ENCODE measurements around the gene PPP1R10. TPM values are rescaled to one million over a fixed set of nuclear protein-coding genes. Genes with fewer than 3 reads are reported as not detected.
A peak's percentile ranks its signal among the peaks of the same experiment; 100 is the strongest.

The PPP1R10 gene
- total RNA-seq, 2 donors from 2014 or later: 36.1 to 48.1 TPM

- Histone ChIP-seq H3K4me3 (no peak overlapping the region), H3K27me3 (no peaks in the 10 kb centered on the region), H3K36me3 (replicated peaks in 1 of 2; ENCODE audit: insufficient read depth in 1 of 2, low read depth in 2 of 2) (peaks cover 6 to 17% of the 10 kb centered on the region in 2 donors), H3K27ac (peak overlapping the region in 1 of 4 donors; percentile 14), H3K9me3 (no peaks in the 10 kb centered on the region), H3K4me1 (peaks cover 46% of the 10 kb centered on the region)
- ATAC-seq (no peak), DNase-seq (no peak)
- intact Hi-C loops (cut with DNase I): no loop called here
- 43 to 60% methylated on average over 9 of the region's 9 CpGs for WGBS, 2 donors
- TF ChIP-seq POLR2A (IDR thresholded peaks at IDR 0.05) (peak in 1 of 3 donors; percentile 12), CTCF (IDR thresholded peaks at IDR 0.05) (no peak)
Measured at GRCh38 chr6:30611150-30611855, 5.7 kb downstream of the PPP1R10 start.

- peak overlapping the region in 1 of 4 donors; percentile 14 for H3K27ac ChIP-seq
- H3K9me3 ChIP-seq: no peaks in the 10 kb centered on the region
- intact Hi-C loops (cut with DNase I): no loop called here
- ATAC-seq: no peak
- no peaks in the 10 kb centered on the region for H3K27me3 ChIP-seq
- no peak overlapping the region for H3K4me3 ChIP-seq
- no peak for TF ChIP-seq CTCF (IDR thresholded peaks at IDR 0.05)
- no peak for TF ChIP-seq POLR2A (IDR thresholded peaks at IDR 0.05)
- WGBS, 2 donors: 46 to 55% methylated on average over 4 of the region's 4 CpGs
- H3K36me3 ChIP-seq (replicated peaks in 1 of 2; ENCODE audit: insufficient read depth in 1 of 2, low read depth in 2 of 2): peaks cover 10 to 27% of the 10 kb centered on the region in 2 donors
- peaks cover 46% of the 10 kb centered on the region for H3K4me1 ChIP-seq
- DNase-seq: no peak
Measured at GRCh38 chr6:30610065-30610464, 7.0 kb downstream of the PPP1R10 start.

GRCh38 chr6:30603961-30604360 lies 13.1 kb downstream of the PPP1R10 start:
- Histone ChIP-seq H3K36me3 (replicated peaks in 1 of 2; ENCODE audit: insufficient read depth in 1 of 2, low read depth in 2 of 2) (peaks cover 49 to 63% of the 10 kb centered on the region in 2 donors), H3K27me3 (no peaks in the 10 kb centered on the region), H3K9me3 (no peaks in the 10 kb centered on the region), H3K27ac (no peak overlapping the region), H3K4me3 (no peak overlapping the region), H3K4me1 (no peaks in the 10 kb centered on the region)
- intact Hi-C loops (cut with DNase I): no loop called here
- WGBS, 2 donors: 86 to 87% methylated on average over 13 of the region's 13 CpGs
- TF ChIP-seq POLR2A (IDR thresholded peaks at IDR 0.05) (no peak), CTCF (IDR thresholded peaks at IDR 0.05) (no peak)
- ATAC-seq (no peak), DNase-seq (no peak)

- DNase-seq (no peak), ATAC-seq (no peak)
- intact Hi-C loops (cut with DNase I): no loop called here
- Histone ChIP-seq H3K4me3 (no peak overlapping the region), H3K27ac (no peak overlapping the region), H3K36me3 (replicated peaks in 1 of 2; ENCODE audit: insufficient read depth in 1 of 2, low read depth in 2 of 2) (peaks cover 49 to 57% of the 10 kb centered on the region in 2 donors), H3K9me3 (no peaks in the 10 kb centered on the region), H3K27me3 (no peaks in the 10 kb centered on the region), H3K4me1 (no peaks in the 10 kb centered on the region)
- TF ChIP-seq CTCF (IDR thresholded peaks at IDR 0.05): no peak
- no peak for TF ChIP-seq POLR2A (IDR thresholded peaks at IDR 0.05)
- 89 to 90% methylated on average over 22 to 33 of the region's 39 CpGs for WGBS, 2 donors
Measured at GRCh38 chr6:30601815-30602641, 15.0 kb downstream of the PPP1R10 start.

Data from body of pancreas (tissue), 4 donors.